HepG2 (cell line): Measurements from ENCODE around the gene IL6ST. TPM values are rescaled to one million over a fixed set of nuclear protein-coding genes. Genes with fewer than 3 reads are reported as not detected.

Source experiments
- HOXA7 ChIP-seq: sonication (generic); formaldehyde crosslinking; IDR thresholded peaks from 2 replicates; pipeline ENCODE4 v1.8.1; 2022; ENCODE audit warnings: mild to moderate bottlenecking, missing genetic modification reagents, moderate library complexity
- JUNB ChIP-seq: sonication (generic); formaldehyde crosslinking; IDR thresholded peaks from 2 replicates; pipeline ENCODE4 v1.8.0; 2022; ENCODE audit warnings: missing genetic modification reagents, mild to moderate bottlenecking, borderline replicate concordance
- KIAA2018 ChIP-seq: sonication (generic); formaldehyde crosslinking; IDR thresholded peaks from 2 replicates; pipeline ENCODE4 v1.5.0; 2020; ENCODE audit warnings: mild to moderate bottlenecking, missing genetic modification reagents, borderline replicate concordance
- MLLT10 ChIP-seq: sonication (generic); formaldehyde crosslinking; IDR thresholded peaks from 2 replicates; pipeline ENCODE4 v1.4.0; 2020; ENCODE audit warnings: missing genetic modification reagents
- NFRKB ChIP-seq: fragments of 450-650 bp; IDR thresholded peaks from 2 replicates; pipeline ENCODE4 v1.6.1; 2017
- PRDM15 ChIP-seq: sonication (generic); formaldehyde crosslinking; IDR thresholded peaks from 2 replicates; pipeline ENCODE4 v1.4.0; 2020; ENCODE audit warnings: missing genetic modification reagents
- ZMAT5 ChIP-seq: sonication (generic); formaldehyde crosslinking; IDR thresholded peaks from 2 replicates; pipeline ENCODE4 v1.5.0; 2020; ENCODE audit warnings: mild to moderate bottlenecking, low read depth, missing genetic modification reagents, borderline replicate concordance
- ZNF576 ChIP-seq: sonication (generic); formaldehyde crosslinking; IDR thresholded peaks from 2 replicates; pipeline ENCODE4 v1.4.0; 2020; ENCODE audit warnings: mild to moderate bottlenecking, missing genetic modification reagents
- ZNF780A ChIP-seq: sonication (generic); formaldehyde crosslinking; IDR thresholded peaks from 2 replicates; pipeline ENCODE4 v1.8.0; 2022; ENCODE audit warnings: mild to moderate bottlenecking, missing genetic modification reagents, moderate library complexity
- ZSCAN22 ChIP-seq: sonication (generic); formaldehyde crosslinking; IDR thresholded peaks from 2 replicates; pipeline ENCODE4 v1.4.0; 2020; ENCODE audit warnings: mild to moderate bottlenecking, missing genetic modification reagents
- polyA plus RNA-seq, 8 experiments: library from polyadenylated mRNA; depleted of rRNA in 3 of 8; stranded (reverse) in 7 of 8; unstranded in 1 of 8; fragments of >200 nt; fragmentation: Illumina TruSeq in 4 of 8; extraction: Trizol in 4 of 8; gene quantifications; 2 replicates each; pipeline versions ENCODE4 v1.2.1 to v1.2.3, GENCODE V29; 2011 to 2016; ENCODE audit warnings: low read depth in 4 of 8, missing spikeins in 1 of 8, mixed read lengths in 1 of 8; ENCODE audit not compliant: insufficient read depth in 1 of 8
- total RNA-seq, 5 experiments: library from RNA; depleted of rRNA; stranded (reverse); fragments of >200 nt; fragmentation: Illumina TruSeq; extraction: Trizol; gene quantifications; 2 replicates each; pipeline ENCODE4 v1.2.3, GENCODE V29; 2016; ENCODE audit warnings: low read depth in 1 of 5

The IL6ST gene
- total and polyA plus RNA-seq, 2 of the 13 experiments (the other 11 are each of a cell fraction or from before 2014, with no cell fraction given), result 66.6 to 166 TPM

GRCh38 chr5:56025151-56025885 lies 30.6 kb upstream of the IL6ST start (continued):
- TF ChIP-seq KIAA2018 (CRISPR knock-in tag) (no peak), HOXA7 (CRISPR knock-in tag) (no peak), ZSCAN22 (CRISPR knock-in tag) (no peak), ZMAT5 (CRISPR knock-in tag) (no peak), NFRKB (no peak), JUNB (no peak), MLLT10 (CRISPR knock-in tag) (no peak), PRDM15 (CRISPR knock-in tag) (no peak), ZNF780A (CRISPR knock-in tag) (no peak), ZNF576 (no peak)
